ENCODE data around the gene NCKIPSD. TPM values are rescaled to one million over a fixed set of nuclear protein-coding genes. Genes with fewer than 3 reads are reported as not detected.

The NCKIPSD gene
- total RNA-seq, 1 donor from 2014 or later = 45.9 TPM

DNA sequence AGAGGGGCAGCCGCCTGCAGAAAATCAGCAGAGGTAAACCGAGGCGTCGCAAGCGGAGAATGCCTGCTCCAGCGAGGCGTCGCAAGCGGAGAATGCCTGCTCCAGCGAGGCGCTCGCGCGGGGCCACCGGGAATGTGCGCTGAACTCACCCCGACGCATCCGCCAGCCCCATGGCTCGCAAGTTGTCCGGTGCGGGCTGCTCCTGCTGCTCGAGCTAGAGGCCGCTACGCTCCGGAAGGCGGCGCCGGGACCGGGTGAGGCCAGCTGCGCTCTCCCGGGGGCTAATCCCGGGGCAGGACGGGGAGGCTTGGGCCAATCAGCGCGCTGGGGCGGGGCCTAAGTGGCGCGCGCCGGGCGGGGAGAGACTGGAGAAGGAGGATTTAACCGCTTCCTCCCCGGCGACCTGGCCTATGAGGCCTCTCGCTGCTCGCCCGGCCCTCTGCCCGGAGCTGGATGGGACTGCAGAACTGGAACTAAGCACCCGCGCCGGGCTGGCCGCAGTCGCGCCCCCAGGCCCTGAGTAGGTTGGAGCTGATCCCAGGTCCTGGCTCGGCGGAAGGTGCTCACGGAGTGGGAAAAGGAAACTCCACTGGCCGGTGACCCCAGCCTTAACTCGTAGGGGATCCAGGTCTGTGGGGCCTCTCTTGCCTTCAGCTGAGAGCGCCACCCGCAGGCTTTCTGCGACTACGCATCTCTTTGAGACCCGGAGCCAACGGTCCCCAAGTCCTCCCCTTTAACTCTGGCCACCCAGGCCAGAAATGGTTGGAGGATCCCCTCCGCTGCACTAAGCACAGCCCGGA lies 50.3 kb downstream of the NCKIPSD start, which contains the start of gene SLC26A6:
TSS of gene SLC26A6 (minus strand) at position 240 of the 800 bp plus-strand sequence. CDS start at position 172, 68 bp downstream.
- peaks cover 30% of the 10 kb centered on the region for H3K4me1 ChIP-seq
- H3K27me3 ChIP-seq = no peaks in the 10 kb centered on the region
- H3K9me3 ChIP-seq = no peaks in the 10 kb centered on the region
- H3K4me3 ChIP-seq = peak within 1 kb of the TSS; percentile 76 to 96
- TF ChIP-seq, protein P1, sequence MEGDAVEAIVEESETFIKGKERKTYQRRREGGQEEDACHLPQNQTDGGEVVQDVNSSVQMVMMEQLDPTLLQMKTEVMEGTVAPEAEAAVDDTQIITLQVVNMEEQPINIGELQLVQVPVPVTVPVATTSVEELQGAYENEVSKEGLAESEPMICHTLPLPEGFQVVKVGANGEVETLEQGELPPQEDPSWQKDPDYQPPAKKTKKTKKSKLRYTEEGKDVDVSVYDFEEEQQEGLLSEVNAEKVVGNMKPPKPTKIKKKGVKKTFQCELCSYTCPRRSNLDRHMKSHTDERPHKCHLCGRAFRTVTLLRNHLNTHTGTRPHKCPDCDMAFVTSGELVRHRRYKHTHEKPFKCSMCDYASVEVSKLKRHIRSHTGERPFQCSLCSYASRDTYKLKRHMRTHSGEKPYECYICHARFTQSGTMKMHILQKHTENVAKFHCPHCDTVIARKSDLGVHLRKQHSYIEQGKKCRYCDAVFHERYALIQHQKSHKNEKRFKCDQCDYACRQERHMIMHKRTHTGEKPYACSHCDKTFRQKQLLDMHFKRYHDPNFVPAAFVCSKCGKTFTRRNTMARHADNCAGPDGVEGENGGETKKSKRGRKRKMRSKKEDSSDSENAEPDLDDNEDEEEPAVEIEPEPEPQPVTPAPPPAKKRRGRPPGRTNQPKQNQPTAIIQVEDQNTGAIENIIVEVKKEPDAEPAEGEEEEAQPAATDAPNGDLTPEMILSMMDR (IDR thresholded peaks at IDR 0.05) = peak; percentile 14 to 59 (median 43)
- TF ChIP-seq POLR2AphosphoS5 (IDR thresholded peaks at IDR 0.05; ENCODE audit: insufficient read depth in 1 of 2, low read depth in 1 of 2) (peak; percentile 88), POLR2A (IDR thresholded peaks at IDR 0.05) (peak in 1 of 2 donors; percentile 6)
- H3K36me3 ChIP-seq = peaks cover 0 to 19% of the 10 kb centered on the region in 2 donors
- H3K27ac ChIP-seq = peak within 1 kb of the TSS; percentile 77
- intact Hi-C loops (cut with DNase I) = no loop called here
- peak in 1 of 2 donors; percentile 94 for DNase-seq (ENCODE audit: extremely low spot score in 2 of 2)

DNA sequence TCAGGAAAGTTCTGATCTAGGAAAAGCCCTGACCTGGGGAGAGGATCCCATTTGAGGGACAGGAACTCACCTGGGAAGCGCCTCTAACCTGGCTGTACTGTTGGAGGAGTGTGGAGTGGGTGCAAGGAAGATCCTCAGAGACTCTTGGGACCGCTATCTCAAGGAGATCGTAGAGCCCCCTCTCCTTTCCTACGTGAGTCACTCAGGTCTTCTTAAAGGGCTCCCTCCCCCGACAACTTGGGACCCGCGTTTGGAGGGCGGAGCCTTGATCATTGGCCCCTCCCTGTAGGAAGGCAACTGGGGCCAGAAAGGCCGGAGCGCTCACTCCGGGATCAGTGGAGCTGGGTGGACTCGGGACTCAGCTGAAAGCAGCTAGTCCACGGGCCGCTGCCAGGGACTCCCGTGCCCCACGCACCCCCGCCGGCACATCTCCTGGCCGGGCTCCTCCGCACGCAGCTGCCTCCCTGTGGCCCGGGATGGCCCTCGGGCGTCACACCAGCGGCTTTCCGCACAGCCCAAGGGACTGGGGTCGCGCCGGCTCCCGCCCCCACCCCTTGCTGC lies 51.0 kb downstream of the NCKIPSD start:
- H3K4me3 ChIP-seq = peak overlapping the region; percentile 76 to 96
- no peaks in the 10 kb centered on the region for H3K27me3 ChIP-seq
- intact Hi-C loops (cut with DNase I) = no loop called here
- H3K36me3 ChIP-seq = peaks cover 0 to 25% of the 10 kb centered on the region in 2 donors
- no peaks in the 10 kb centered on the region for H3K9me3 ChIP-seq
- no peak for DNase-seq (ENCODE audit: extremely low spot score in 2 of 2)
- peak overlapping the region; percentile 77 for H3K27ac ChIP-seq
- TF ChIP-seq, protein P1 (IDR thresholded peaks at IDR 0.05) = peak in 1 of 3 experiments; percentile 3
- no peak for TF ChIP-seq POLR2AphosphoS5 (IDR thresholded peaks at IDR 0.05; ENCODE audit: insufficient read depth in 1 of 2, low read depth in 1 of 2)
- peaks cover 30% of the 10 kb centered on the region for H3K4me1 ChIP-seq

DNA sequence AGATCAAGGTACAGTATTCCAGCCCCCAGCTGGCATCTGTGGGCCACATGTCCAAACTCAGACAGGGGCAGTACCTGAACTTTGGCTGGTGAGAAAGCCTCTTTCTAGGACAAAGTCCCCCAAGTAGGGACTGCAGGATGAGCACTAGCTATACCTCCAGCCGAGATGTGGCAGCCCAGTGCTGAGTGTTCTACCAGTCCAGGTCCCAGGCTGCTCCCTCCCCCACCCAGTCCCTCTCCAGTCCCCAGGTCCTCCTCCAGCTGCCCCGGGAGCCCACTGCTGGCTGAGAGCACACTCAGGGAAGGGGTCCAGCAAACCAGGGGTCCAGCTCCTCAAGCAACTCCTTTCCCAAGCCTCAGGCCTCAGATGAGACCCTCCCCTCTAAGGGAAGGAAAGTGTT lies 52.0 kb downstream of the NCKIPSD start:
- DNase-seq (ENCODE audit: extremely low spot score in 2 of 2) = no peak
- Histone ChIP-seq H3K27ac (no peak overlapping the region), H3K4me3 (peak overlapping the region in 1 of 2 donors; percentile 76), H3K4me1 (peaks cover 30% of the 10 kb centered on the region), H3K9me3 (no peaks in the 10 kb centered on the region), H3K36me3 (peaks cover 0 to 25% of the 10 kb centered on the region in 2 donors), H3K27me3 (no peaks in the 10 kb centered on the region)
- intact Hi-C loops (cut with DNase I) = no loop called here
- no peak for TF ChIP-seq POLR2AphosphoS5 (IDR thresholded peaks at IDR 0.05; ENCODE audit: insufficient read depth in 1 of 2, low read depth in 1 of 2)
- TF ChIP-seq, protein P1 (IDR thresholded peaks at IDR 0.05) = no peak
- TF ChIP-seq POLR2A (IDR thresholded peaks at IDR 0.05) = no peak

DNA sequence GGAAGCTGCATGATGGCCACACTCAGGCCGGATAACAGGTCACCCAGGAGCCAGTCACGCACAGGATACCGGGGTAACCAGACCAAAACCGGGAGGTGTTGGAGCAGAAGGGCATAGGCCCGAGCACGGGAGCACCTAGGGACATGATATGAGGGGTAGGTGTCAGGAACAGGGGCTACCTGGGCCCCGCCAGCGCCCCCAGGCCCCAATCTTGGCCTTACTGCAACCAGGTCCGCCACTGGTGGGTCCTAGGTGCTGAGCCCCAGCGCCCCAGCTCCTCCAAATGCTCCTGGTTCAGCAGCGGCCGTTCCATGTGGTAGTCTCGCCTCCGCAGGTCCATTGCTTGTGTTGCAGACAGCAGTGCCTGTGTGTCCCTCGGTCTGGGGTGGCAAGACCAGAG lies 52.5 kb downstream of the NCKIPSD start:
- Histone ChIP-seq H3K9me3 (no peaks in the 10 kb centered on the region), H3K27me3 (no peaks in the 10 kb centered on the region), H3K4me3 (no peak overlapping the region), H3K36me3 (peaks cover 0 to 25% of the 10 kb centered on the region in 2 donors), H3K27ac (no peak overlapping the region), H3K4me1 (peaks cover 30% of the 10 kb centered on the region)
- no peak for DNase-seq (ENCODE audit: extremely low spot score in 2 of 2)
- no peak for TF ChIP-seq POLR2AphosphoS5 (IDR thresholded peaks at IDR 0.05; ENCODE audit: insufficient read depth in 1 of 2, low read depth in 1 of 2)
- intact Hi-C loops (cut with DNase I) = no loop called here

DNA sequence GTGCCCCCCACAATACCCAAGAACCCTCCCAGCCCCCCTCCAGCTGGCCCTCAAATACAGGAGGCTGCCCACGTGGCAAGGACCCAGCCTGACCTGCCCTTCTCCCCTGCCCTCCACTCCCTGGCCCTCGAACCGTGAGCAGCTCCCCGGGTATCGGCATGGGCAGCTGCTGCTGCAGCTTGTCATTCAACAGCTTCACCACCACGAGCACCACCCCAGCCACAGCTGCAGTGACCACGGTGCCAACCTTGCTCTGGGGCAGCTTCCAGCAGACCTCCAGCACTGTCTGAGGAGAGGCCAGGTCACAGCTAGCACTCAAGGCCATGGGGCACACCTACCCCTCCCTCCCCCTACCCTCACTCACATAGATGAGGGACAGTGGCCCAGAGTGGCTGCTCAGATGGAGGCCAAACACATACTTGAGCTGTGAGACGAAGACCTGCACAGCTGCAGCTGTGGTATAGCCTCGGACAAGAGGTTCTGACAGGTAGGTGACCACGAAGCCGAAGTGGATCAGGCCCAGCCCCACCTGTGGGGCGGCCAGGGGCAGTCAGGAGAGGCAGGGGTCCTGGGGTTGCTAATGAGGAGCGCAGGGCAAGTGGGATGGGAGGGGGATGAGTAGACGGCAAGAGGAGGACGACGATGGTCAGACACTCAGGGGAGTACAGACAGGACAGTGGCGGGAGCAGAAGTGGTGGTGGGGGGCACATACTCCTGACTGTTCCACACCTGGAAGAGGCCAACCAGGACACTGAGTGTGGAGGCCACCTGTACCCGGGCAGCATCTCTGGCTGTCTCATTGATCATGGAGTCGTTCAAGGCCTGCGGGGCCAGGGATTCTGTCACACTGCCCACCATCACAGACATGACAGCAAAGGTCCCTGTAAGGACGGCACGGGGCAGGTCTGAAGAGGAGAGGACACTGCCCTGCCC lies 53.9 kb downstream of the NCKIPSD start:
- Histone ChIP-seq H3K36me3 (peaks cover 0 to 25% of the 10 kb centered on the region in 2 donors), H3K4me1 (peaks cover 30% of the 10 kb centered on the region), H3K27me3 (no peaks in the 10 kb centered on the region), H3K9me3 (no peaks in the 10 kb centered on the region), H3K27ac (no peak overlapping the region), H3K4me3 (no peak overlapping the region)
- no peak for DNase-seq (ENCODE audit: extremely low spot score in 2 of 2)
- TF ChIP-seq POLR2AphosphoS5 (IDR thresholded peaks at IDR 0.05; ENCODE audit: insufficient read depth in 1 of 2, low read depth in 1 of 2) = no peak
- no peak for TF ChIP-seq POLR2A (IDR thresholded peaks at IDR 0.05)
- intact Hi-C loops (cut with DNase I) = no loop called here
